Duodenal mucosa (tissue), 2 donors: ENCODE results near the gene CLIC4.

Experiments used
- H3K27ac ChIP-seq: one replicate; pipeline ENCODE4 v1.7.0; 2013; ENCODE audit warnings: low read depth, low read length
- H3K27me3 ChIP-seq, 2 donors: one replicate each; pipeline ENCODE4 v1.7.0; 2013; ENCODE audit warnings: low read length in 2 of 2, control low read depth in 1 of 2; ENCODE audit not compliant: insufficient read depth in 2 of 2, control insufficient read depth in 1 of 2
- H3K36me3 ChIP-seq, 2 donors: one replicate each; pipeline ENCODE4 v1.7.0; 2013; ENCODE audit warnings: low read length in 2 of 2, control low read depth in 1 of 2; ENCODE audit not compliant: insufficient read depth in 2 of 2, control insufficient read depth in 1 of 2
- H3K4me1 ChIP-seq, 2 donors: one replicate each; pipeline ENCODE4 v1.7.0; 2013; ENCODE audit warnings: low read length in 2 of 2, control low read depth in 1 of 2; ENCODE audit not compliant: insufficient read depth in 2 of 2, control insufficient read depth in 1 of 2
- H3K4me3 ChIP-seq, 2 donors: one replicate each; pipeline ENCODE4 v1.7.0; 2013; ENCODE audit warnings: low read length in 2 of 2, low read depth in 1 of 2
- H3K9ac ChIP-seq, 2 donors: one replicate each; pipeline ENCODE4 v1.7.0; 2013; ENCODE audit warnings: low read length in 2 of 2, low read depth in 1 of 2
- H3K9me3 ChIP-seq, 2 donors: one replicate each; pipeline ENCODE4 v1.7.0; 2013; ENCODE audit warnings: low read length in 2 of 2, control low read depth in 1 of 2; ENCODE audit not compliant: control insufficient read depth in 1 of 2

CLIC4 gene

GRCh38 chr1:24761582-24761981, 16.3 kb downstream of the CLIC4 start:
- Histone ChIP-seq H3K36me3 (no peaks in the 10 kb centered on the region), H3K4me3 (no peak overlapping the region), H3K27ac (no peak overlapping the region), H3K9me3 (no peaks in the 10 kb centered on the region), H3K9ac (no peak overlapping the region), H3K4me1 (no peaks in the 10 kb centered on the region), H3K27me3 (no peaks in the 10 kb centered on the region)

GRCh38 chr1:24762133-24762676, 17.0 kb downstream of the CLIC4 start:
- Histone ChIP-seq H3K4me1 (no peaks in the 10 kb centered on the region), H3K27me3 (no peaks in the 10 kb centered on the region), H3K4me3 (no peak overlapping the region), H3K27ac (no peak overlapping the region), H3K36me3 (no peaks in the 10 kb centered on the region), H3K9ac (no peak overlapping the region), H3K9me3 (no peaks in the 10 kb centered on the region)

- H3K36me3 ChIP-seq, result no peaks in the 10 kb centered on the region
- H3K27me3 ChIP-seq, result no peaks in the 10 kb centered on the region
- H3K27ac ChIP-seq, result no peak overlapping the region
- no peak overlapping the region for H3K4me3 ChIP-seq
- no peak overlapping the region for H3K9ac ChIP-seq
- H3K9me3 ChIP-seq, result no peaks in the 10 kb centered on the region
- no peaks in the 10 kb centered on the region for H3K4me1 ChIP-seq
Measured at GRCh38 chr1:24763671-24764070, 18.4 kb downstream of the CLIC4 start.

GRCh38 chr1:24764439-24764838, 19.2 kb downstream of the CLIC4 start:
- Histone ChIP-seq H3K9ac (no peak overlapping the region), H3K36me3 (no peaks in the 10 kb centered on the region), H3K27me3 (no peaks in the 10 kb centered on the region), H3K27ac (no peak overlapping the region), H3K9me3 (no peaks in the 10 kb centered on the region), H3K4me3 (no peak overlapping the region), H3K4me1 (no peaks in the 10 kb centered on the region)

- H3K9me3 ChIP-seq, result no peaks in the 10 kb centered on the region
- no peak overlapping the region for H3K4me3 ChIP-seq
- H3K27me3 ChIP-seq, result no peaks in the 10 kb centered on the region
- H3K4me1 ChIP-seq, result no peaks in the 10 kb centered on the region
- no peaks in the 10 kb centered on the region for H3K36me3 ChIP-seq
- H3K27ac ChIP-seq, result no peak overlapping the region
- H3K9ac ChIP-seq, result no peak overlapping the region
Measured at GRCh38 chr1:24764848-24765247, 19.6 kb downstream of the CLIC4 start.

GRCh38 chr1:24765308-24765988, 20.2 kb downstream of the CLIC4 start:
- Histone ChIP-seq H3K36me3 (no peaks in the 10 kb centered on the region), H3K27me3 (no peaks in the 10 kb centered on the region), H3K27ac (no peak overlapping the region), H3K9ac (no peak overlapping the region), H3K4me1 (no peaks in the 10 kb centered on the region), H3K4me3 (no peak overlapping the region), H3K9me3 (no peaks in the 10 kb centered on the region)

GRCh38 chr1:24767351-24767750, 22.1 kb downstream of the CLIC4 start:
- H3K4me3 ChIP-seq, result no peak overlapping the region
- H3K27ac ChIP-seq, result no peak overlapping the region
- H3K27me3 ChIP-seq, result no peaks in the 10 kb centered on the region
- H3K9ac ChIP-seq, result no peak overlapping the region
- no peaks in the 10 kb centered on the region for H3K9me3 ChIP-seq
- no peaks in the 10 kb centered on the region for H3K4me1 ChIP-seq
- H3K36me3 ChIP-seq, result no peaks in the 10 kb centered on the region

GRCh38 chr1:24768873-24769605, 23.8 kb downstream of the CLIC4 start:
- Histone ChIP-seq H3K27me3 (no peaks in the 10 kb centered on the region), H3K36me3 (no peaks in the 10 kb centered on the region), H3K9ac (no peak overlapping the region), H3K4me3 (no peak overlapping the region), H3K4me1 (no peaks in the 10 kb centered on the region), H3K27ac (no peak overlapping the region), H3K9me3 (no peaks in the 10 kb centered on the region)

- H3K9ac ChIP-seq, result no peak overlapping the region
- H3K4me1 ChIP-seq, result no peaks in the 10 kb centered on the region
- H3K27ac ChIP-seq, result peak overlapping the region; percentile 17
- no peaks in the 10 kb centered on the region for H3K9me3 ChIP-seq
- no peak overlapping the region for H3K4me3 ChIP-seq
- no peaks in the 10 kb centered on the region for H3K36me3 ChIP-seq
- no peaks in the 10 kb centered on the region for H3K27me3 ChIP-seq
Measured at GRCh38 chr1:24769656-24770651, 24.7 kb downstream of the CLIC4 start.
